ENCODE measurements around the gene PTPA. TPM values are rescaled to one million over a fixed set of nuclear protein-coding genes. Genes with fewer than 3 reads are reported as not detected.
A peak's percentile ranks its signal among the peaks of the same experiment; 100 is the strongest.

The PTPA gene
- total RNA-seq, 4 donors from 2014 or later: 58.7 to 100 (median 71.6) TPM

GRCh38 chr9:129182122-129182521 is 70.9 kb downstream of the PTPA start:
- ATAC-seq: no peak
- Histone ChIP-seq H3K4me1 (peaks cover 2 to 20% (median 4%) of the 10 kb centered on the region in 3 donors), H3K4me3 (no peak overlapping the region), H3K27ac (no peak overlapping the region), H3K27me3 (no peaks in the 10 kb centered on the region), H3K9me3 (no peaks in the 10 kb centered on the region), H3K36me3 (no peaks in the 10 kb centered on the region)
- WGBS, 2 donors (ENCODE audit: low coverage in 1 of 2): 92% methylated on average over 4 of the region's 4 CpGs; no CpG with 5 or more reads in 1 of the 2 donors
- TF ChIP-seq CTCF (IDR thresholded peaks at IDR 0.05): no peak
- TF ChIP-seq EP300 (IDR thresholded peaks at IDR 0.05): no peak
- no peak for TF ChIP-seq POLR2A (IDR thresholded peaks at IDR 0.05)
- no peak for TF ChIP-seq POLR2AphosphoS5 (IDR thresholded peaks at IDR 0.05)

GRCh38 chr9:129182625-129183494 is 71.6 kb downstream of the PTPA start:
- no peaks in the 10 kb centered on the region for H3K9me3 ChIP-seq
- WGBS, 2 donors (ENCODE audit: low coverage in 1 of 2): 70 to 81% methylated on average over 8 to 9 of the region's 20 CpGs
- no peaks in the 10 kb centered on the region for H3K36me3 ChIP-seq
- TF ChIP-seq POLR2AphosphoS5 (IDR thresholded peaks at IDR 0.05): no peak
- peak in 2 of 4 experiments; percentile 11 to 15 for TF ChIP-seq CTCF (IDR thresholded peaks at IDR 0.05)
- no peak overlapping the region for H3K27ac ChIP-seq
- H3K4me1 ChIP-seq: peaks cover 2 to 20% (median 4%) of the 10 kb centered on the region in 3 donors
- ATAC-seq: no peak
- H3K4me3 ChIP-seq: no peak overlapping the region
- H3K27me3 ChIP-seq: no peaks in the 10 kb centered on the region

GRCh38 chr9:129183495-129184218 is 72.4 kb downstream of the PTPA start:
- Histone ChIP-seq H3K9me3 (no peaks in the 10 kb centered on the region), H3K27ac (no peak overlapping the region), H3K4me3 (no peak overlapping the region), H3K27me3 (no peaks in the 10 kb centered on the region), H3K36me3 (no peaks in the 10 kb centered on the region), H3K4me1 (peaks cover 0 to 14% (median under 1%) of the 10 kb centered on the region in 3 donors)
- WGBS, 2 donors (ENCODE audit: low coverage in 1 of 2): 78% methylated on average over 1 of the region's 6 CpGs; no CpG with 5 or more reads in 1 of the 2 donors
- ATAC-seq: no peak
- no peak for TF ChIP-seq POLR2AphosphoS5 (IDR thresholded peaks at IDR 0.05)
- TF ChIP-seq CTCF (IDR thresholded peaks at IDR 0.05): no peak
- no peak for TF ChIP-seq POLR2A (IDR thresholded peaks at IDR 0.05)
- no peak for TF ChIP-seq EP300 (IDR thresholded peaks at IDR 0.05)

- Histone ChIP-seq H3K4me3 (no peak overlapping the region), H3K27ac (no peak overlapping the region), H3K36me3 (no peaks in the 10 kb centered on the region), H3K4me1 (peaks cover 0 to 9% (median 0%) of the 10 kb centered on the region in 3 donors), H3K27me3 (no peaks in the 10 kb centered on the region), H3K9me3 (no peaks in the 10 kb centered on the region)
- 55 to 78% methylated on average over 5 of the region's 7 CpGs for WGBS, 2 donors (ENCODE audit: low coverage in 1 of 2)
- no peak for TF ChIP-seq POLR2A (IDR thresholded peaks at IDR 0.05)
- no peak for TF ChIP-seq CTCF (IDR thresholded peaks at IDR 0.05)
- no peak for TF ChIP-seq EP300 (IDR thresholded peaks at IDR 0.05)
- TF ChIP-seq POLR2AphosphoS5 (IDR thresholded peaks at IDR 0.05): no peak
- no peak for ATAC-seq
These were observed 73.0 kb downstream of the PTPA start for GRCh38 chr9:129184219-129184524.
